C4-2B (cell line): ENCODE data around the gene RSPO4.
"Not testable (repeated sequence)": the region's sequence is repeated elsewhere in the genome, so short reads cannot be mapped to it uniquely, and the experiment has no call there.

Experiments used
- H3K27ac ChIP-seq: fragments of 450-650 bp; 2 replicates; pipeline ENCODE4 v1.5.1; 2017
- CTCF ChIP-seq: fragments of 450-650 bp; conservative IDR thresholded peaks from 2 replicates; pipeline ENCODE4 v1.5.1; 2017; ENCODE audit warnings: mild to moderate bottlenecking
- ZFX ChIP-seq: fragments of 450-650 bp; IDR thresholded peaks from 2 replicates; pipeline ENCODE4 v1.6.1; 2017

The RSPO4 gene

GRCh38 chr20:992801-993535, 9.1 kb downstream of the RSPO4 start:
- H3K27ac ChIP-seq = no peak overlapping the region
- no peak for TF ChIP-seq ZFX
- no peak for TF ChIP-seq CTCF

- TF ChIP-seq ZFX (no peak), CTCF (no peak)
Observed at GRCh38 chr20:991850-992249, 10.3 kb downstream of the RSPO4 start.

GRCh38 chr20:990293-990959, 11.7 kb downstream of the RSPO4 start:
- TF ChIP-seq ZFX (no peak), CTCF (no peak)
- no peak overlapping the region for H3K27ac ChIP-seq

More at GRCh38 chr20:991850-992249, 10.3 kb downstream of the RSPO4 start:
- H3K27ac ChIP-seq = no peak overlapping the region

- TF ChIP-seq CTCF (no peak), ZFX (no peak)
Observed at GRCh38 chr20:988272-988671, 13.8 kb downstream of the RSPO4 start.

GRCh38 chr20:987677-988076, 14.4 kb downstream of the RSPO4 start:
- H3K27ac ChIP-seq = no peak overlapping the region
- TF ChIP-seq ZFX (no peak), CTCF (no peak)

More at GRCh38 chr20:988272-988671, 13.8 kb downstream of the RSPO4 start:
- H3K27ac ChIP-seq = no peak overlapping the region

GRCh38 chr20:986733-987355, 15.3 kb downstream of the RSPO4 start:
- TF ChIP-seq CTCF (no peak), ZFX (no peak)
- no peak overlapping the region for H3K27ac ChIP-seq

GRCh38 chr20:984994-985393, 17.1 kb downstream of the RSPO4 start:
- not testable (repeated sequence) for H3K27ac ChIP-seq
